ENCODE data around the gene SUPT3H. TPM values are rescaled to one million over a fixed set of nuclear protein-coding genes. Genes with fewer than 3 reads are reported as not detected.

Gene SUPT3H
- total and polyA plus RNA-seq, 2 of the 13 experiments (the other 11 are each of a cell fraction or from before 2014, with no cell fraction given): 11.9 to 36.1 TPM

GRCh38 chr6:45026003-45026516 is 351.7 kb downstream of the SUPT3H start (continued):
- no peak for TF ChIP-seq SAP130 (CRISPR knock-in tag; IDR thresholded peaks at IDR 0.05; ENCODE audit: low read depth)
- no peak for TF ChIP-seq ZNF800 (CRISPR knock-in tag; IDR thresholded peaks at IDR 0.05)
- peak; percentile 97 for TF ChIP-seq CEBPB (IDR thresholded peaks at IDR 0.05; ENCODE audit: borderline replicate concordance, low read depth, low read length)
- no peak for TF ChIP-seq ZNF331 (CRISPR knock-in tag; IDR thresholded peaks at IDR 0.05)
- TF ChIP-seq HBP1 (CRISPR knock-in tag; IDR thresholded peaks at IDR 0.05; ENCODE audit: low read depth): no peak
- TF ChIP-seq EP300 (IDR thresholded peaks at IDR 0.05; ENCODE audit: low read depth in 2 of 2, low read length in 2 of 2): peak; percentile 26 to 46; a peak in 1 of 4 replicates
- no peak for TF ChIP-seq EP300 (CRISPR knock-in tag; IDR thresholded peaks at IDR 0.05; ENCODE audit: borderline replicate concordance)
- no peak for TF ChIP-seq JUNB (CRISPR knock-in tag; IDR thresholded peaks at IDR 0.05; ENCODE audit: borderline replicate concordance)
- no peak for TF ChIP-seq ZNF24 (IDR thresholded peaks at IDR 0.05)
- TF ChIP-seq ZNF839 (CRISPR knock-in tag; IDR thresholded peaks at IDR 0.05; ENCODE audit: borderline replicate concordance): no peak
- TF ChIP-seq ZMYM4 (CRISPR knock-in tag; IDR thresholded peaks at IDR 0.05): peak; percentile 32; the same call in 1 of the 2 replicates
- no peak for TF ChIP-seq TEAD3 (CRISPR knock-in tag; optimal IDR thresholded peaks at IDR 0.05; ENCODE audit: borderline replicate concordance)
- TF ChIP-seq FOSL2 (CRISPR knock-in tag; IDR thresholded peaks at IDR 0.05): no peak

Measured in HepG2 (cell line).